GM12892 (cell line): ENCODE data around the gene KCNMA1.

Experiments
- POLR2A ChIP-seq: IDR thresholded peaks from 2 replicates; pipeline ENCODE4 v1.6.1; 2011; ENCODE audit warnings: low read depth, low read length, control low read depth
- POLR2AphosphoS5 ChIP-seq: IDR thresholded peaks from 2 replicates; pipeline ENCODE4 v1.6.1; 2011; ENCODE audit warnings: low read depth, low read length, control low read depth

DNA sequence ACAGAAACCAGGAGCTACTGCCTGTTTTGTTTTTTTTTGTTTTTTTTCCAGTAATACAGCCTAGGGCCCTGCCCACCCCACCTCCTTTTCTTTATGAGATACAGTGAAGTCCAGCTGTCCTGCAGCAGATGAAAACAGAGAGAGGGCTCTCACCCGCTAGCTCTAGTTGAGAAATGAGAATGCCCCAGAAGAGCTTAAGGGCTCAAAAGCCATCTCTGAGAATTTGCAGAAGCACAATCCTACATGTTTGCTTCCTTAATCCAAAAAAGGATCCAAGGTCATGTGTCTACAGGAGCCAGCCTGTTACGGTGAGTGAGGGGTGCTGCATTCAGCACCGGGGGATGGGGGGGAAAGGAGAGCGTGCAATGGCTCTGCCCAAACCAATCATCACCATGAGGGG lies 122.7 kb downstream of the KCNMA1 start:
- no peak for TF ChIP-seq POLR2AphosphoS5
- no peak for TF ChIP-seq POLR2A
